ENCODE data around the gene F12.
A peak's percentile ranks its signal among the peaks of the same experiment; 100 is the strongest.
"Not testable (repeated sequence)": the region's sequence is repeated elsewhere in the genome, so short reads cannot be mapped to it uniquely, and the experiment has no call there.

The F12 gene

GRCh38 chr5:177385720-177386119, 23.6 kb downstream of the F12 start:
- no peak for DNase-seq

- no peak for DNase-seq
Observed at GRCh38 chr5:177384134-177384533, 25.2 kb downstream of the F12 start, which contains the start of gene SLC34A1. SLC34A1 (plus strand) TSS chr5:177384434; CDS start chr5:177385742, 1,308 bp downstream.

- DNase-seq = no peak
Observed at GRCh38 chr5:177383181-177383580, 26.2 kb downstream of the F12 start.

- no peak for DNase-seq
Observed at GRCh38 chr5:177382423-177383029, 26.8 kb downstream of the F12 start.

- no peak for DNase-seq
Observed at GRCh38 chr5:177380805-177381126, 28.6 kb downstream of the F12 start.

GRCh38 chr5:177378884-177379883, 30.2 kb downstream of the F12 start:
- no peak for DNase-seq

GRCh38 chr5:177377851-177378776, 31.2 kb downstream of the F12 start:
- no peak for DNase-seq

- DNase-seq = no peak
Observed at GRCh38 chr5:177376107-177376506, 33.3 kb downstream of the F12 start.

- DNase-seq = not testable (repeated sequence)
Observed at GRCh38 chr5:177375516-177375915, 33.8 kb downstream of the F12 start.

- no peak for DNase-seq
Observed at GRCh38 chr5:177374211-177374610, 35.2 kb downstream of the F12 start.

GRCh38 chr5:177373806-177374205, 35.6 kb downstream of the F12 start:
- DNase-seq = no peak

GRCh38 chr5:177372910-177373309, 36.5 kb downstream of the F12 start:
- DNase-seq = no peak

- peak; percentile 47 for DNase-seq
Observed at GRCh38 chr5:177372034-177372896, 37.1 kb downstream of the F12 start.

- DNase-seq = no peak
Observed at GRCh38 chr5:177371120-177372033, 38.0 kb downstream of the F12 start.

- DNase-seq = peak; percentile 55
Observed at GRCh38 chr5:177370488-177371119, 38.8 kb downstream of the F12 start.

GRCh38 chr5:177369645-177370440, 39.5 kb downstream of the F12 start:
- no peak for DNase-seq

GRCh38 chr5:177368869-177369644, 40.3 kb downstream of the F12 start:
- peak; percentile 44 for DNase-seq

- no peak for DNase-seq
Observed at GRCh38 chr5:177367981-177368868, 41.1 kb downstream of the F12 start.
